Adrenal gland (tissue), 5 donors: Measurements from ENCODE around the gene KCNH3.

Experiments used
- POLR2A ChIP-seq, 2 donors: fragments of 450-650 bp; IDR thresholded peaks; one replicate each; pipeline ENCODE4 v1.6.1; 2017; ENCODE audit warnings: antibody characterized with exemption in 2 of 2, mild to moderate bottlenecking in 2 of 2, moderate library complexity in 1 of 2
- TF ChIP-seq, protein P1 (sequence below), 6 experiments: fragments of 450-650 bp in 4 of 6; fragments of 200-600 bp in 2 of 6; sonication (generic) in 1 of 6; IDR thresholded peaks; 1 replicate in 5 of 6; 2 replicates in 1 of 6; pipeline versions ENCODE4 v1.5.1 to v1.8.0; 2016 to 2021; ENCODE audit warnings: antibody characterized with exemption in 6 of 6, mild to moderate bottlenecking in 2 of 6, moderate library complexity in 1 of 6
- donor health status: DM: no; HTN: no; CAD: no.

DNA sequence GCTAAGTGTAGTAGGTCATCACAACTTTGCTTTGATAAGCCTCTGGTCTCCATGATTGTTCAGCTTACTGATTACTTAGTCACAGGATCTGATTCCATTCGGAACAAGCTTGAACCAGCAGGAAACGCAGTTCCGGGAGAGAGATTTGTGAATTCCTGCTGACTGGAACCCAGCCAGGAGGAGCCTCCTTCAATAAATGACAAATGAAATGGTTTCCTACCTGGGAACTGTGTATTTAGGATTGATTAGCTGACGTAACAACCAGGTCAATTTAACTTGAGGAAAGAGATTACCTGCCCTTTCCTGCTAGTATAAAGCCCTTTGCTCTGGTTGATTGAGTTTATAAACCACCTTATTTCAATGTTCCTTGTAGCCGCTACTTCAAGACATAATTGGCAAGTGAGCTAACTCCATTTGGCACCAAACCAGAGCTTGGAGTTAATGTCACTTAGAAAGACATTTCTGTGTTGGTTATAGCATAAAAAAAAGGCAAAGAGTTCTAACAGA, 35.1 kb upstream of the KCNH3 start:
- TF ChIP-seq, protein P1, sequence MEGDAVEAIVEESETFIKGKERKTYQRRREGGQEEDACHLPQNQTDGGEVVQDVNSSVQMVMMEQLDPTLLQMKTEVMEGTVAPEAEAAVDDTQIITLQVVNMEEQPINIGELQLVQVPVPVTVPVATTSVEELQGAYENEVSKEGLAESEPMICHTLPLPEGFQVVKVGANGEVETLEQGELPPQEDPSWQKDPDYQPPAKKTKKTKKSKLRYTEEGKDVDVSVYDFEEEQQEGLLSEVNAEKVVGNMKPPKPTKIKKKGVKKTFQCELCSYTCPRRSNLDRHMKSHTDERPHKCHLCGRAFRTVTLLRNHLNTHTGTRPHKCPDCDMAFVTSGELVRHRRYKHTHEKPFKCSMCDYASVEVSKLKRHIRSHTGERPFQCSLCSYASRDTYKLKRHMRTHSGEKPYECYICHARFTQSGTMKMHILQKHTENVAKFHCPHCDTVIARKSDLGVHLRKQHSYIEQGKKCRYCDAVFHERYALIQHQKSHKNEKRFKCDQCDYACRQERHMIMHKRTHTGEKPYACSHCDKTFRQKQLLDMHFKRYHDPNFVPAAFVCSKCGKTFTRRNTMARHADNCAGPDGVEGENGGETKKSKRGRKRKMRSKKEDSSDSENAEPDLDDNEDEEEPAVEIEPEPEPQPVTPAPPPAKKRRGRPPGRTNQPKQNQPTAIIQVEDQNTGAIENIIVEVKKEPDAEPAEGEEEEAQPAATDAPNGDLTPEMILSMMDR (IDR thresholded peaks at IDR 0.05): no peak
- TF ChIP-seq POLR2A (IDR thresholded peaks at IDR 0.05): no peak
